ENCODE data around the gene CCR9. TPM values are rescaled to one million over a fixed set of nuclear protein-coding genes. Genes with fewer than 3 reads are reported as not detected.

CCR9 gene
- polyA plus RNA-seq, 1 donor from 2014 or later: not detected

GRCh38 chr3:45914362-45915058 lies 28.2 kb downstream of the CCR9 start:
- no peaks in the 10 kb centered on the region for H3K36me3 ChIP-seq (ENCODE audit: insufficient read depth, low read length)
- no peaks in the 10 kb centered on the region for H4K20me1 ChIP-seq (ENCODE audit: insufficient read depth)
- no peaks in the 10 kb centered on the region for H3K9me2 ChIP-seq (ENCODE audit: insufficient read depth, low read length)
- TF ChIP-seq CTCF (IDR thresholded peaks at IDR 0.05; ENCODE audit: poor library complexity, severe bottlenecking) (no peak), SMC3 (conservative IDR thresholded peaks at IDR 0.05; ENCODE audit: poor library complexity) (no peak)
- H2AFZ ChIP-seq (ENCODE audit: low read depth, low read length): no peak overlapping the region
- no peak overlapping the region for H3K27ac ChIP-seq (ENCODE audit: low read length)
- H3K9ac ChIP-seq (ENCODE audit: low read length): no peak overlapping the region
- H3K4me3 ChIP-seq (ENCODE audit: low read length): no peak overlapping the region
- no peaks in the 10 kb centered on the region for H3K79me2 ChIP-seq (replicated peaks; ENCODE audit: insufficient read depth, low read length)
- no peaks in the 10 kb centered on the region for H3F3A ChIP-seq (ENCODE audit: insufficient read depth, low read length, poor library complexity, severe bottlenecking)
- H3K4me2 ChIP-seq (ENCODE audit: low read length): no peak overlapping the region
- H3K27me3 ChIP-seq (ENCODE audit: insufficient read depth, low read depth, low read length): no peaks in the 10 kb centered on the region
- H3K9me3 ChIP-seq (ENCODE audit: low read length): no peaks in the 10 kb centered on the region

- no peaks in the 10 kb centered on the region for H3K27me3 ChIP-seq (ENCODE audit: insufficient read depth, low read depth, low read length)
- no peaks in the 10 kb centered on the region for H4K20me1 ChIP-seq (ENCODE audit: insufficient read depth)
- no peaks in the 10 kb centered on the region for H3K79me2 ChIP-seq (replicated peaks; ENCODE audit: insufficient read depth, low read length)
- H3F3A ChIP-seq (ENCODE audit: insufficient read depth, low read length, poor library complexity, severe bottlenecking): no peaks in the 10 kb centered on the region
- no peaks in the 10 kb centered on the region for H3K9me2 ChIP-seq (ENCODE audit: insufficient read depth, low read length)
- no peak overlapping the region for H2AFZ ChIP-seq (ENCODE audit: low read depth, low read length)
- no peak overlapping the region for H3K27ac ChIP-seq (ENCODE audit: low read length)
- H3K36me3 ChIP-seq (ENCODE audit: insufficient read depth, low read length): no peaks in the 10 kb centered on the region
- H3K4me2 ChIP-seq (ENCODE audit: low read length): no peak overlapping the region
- H3K9ac ChIP-seq (ENCODE audit: low read length): no peak overlapping the region
- TF ChIP-seq TAF1 (IDR thresholded peaks at IDR 0.05; ENCODE audit: low read depth) (no peak), RAD21 (conservative IDR thresholded peaks at IDR 0.05) (no peak), MXI1 (conservative IDR thresholded peaks at IDR 0.05; ENCODE audit: poor library complexity, severe bottlenecking) (no peak), SMC3 (conservative IDR thresholded peaks at IDR 0.05; ENCODE audit: poor library complexity) (no peak), CTCF (IDR thresholded peaks at IDR 0.05; ENCODE audit: poor library complexity, severe bottlenecking) (no peak), POLR2AphosphoS5 (IDR thresholded peaks at IDR 0.05) (no peak), EZH2 (IDR thresholded peaks at IDR 0.05; ENCODE audit: borderline replicate concordance, insufficient read depth, low read length, poor library complexity, severe bottlenecking) (no peak), EP300 (conservative IDR thresholded peaks at IDR 0.05; ENCODE audit: poor library complexity, severe bottlenecking) (no peak), REST (IDR thresholded peaks at IDR 0.05; ENCODE audit: borderline replicate concordance) (no peak)
- no peak overlapping the region for H3K4me3 ChIP-seq (ENCODE audit: low read length)
- H3K9me3 ChIP-seq (ENCODE audit: low read length): no peaks in the 10 kb centered on the region
Measured at GRCh38 chr3:45915059-45915439, 28.7 kb downstream of the CCR9 start.
